Neural cell (in vitro differentiated cells): ENCODE data around the gene TCTN1. TPM values are rescaled to one million over a fixed set of nuclear protein-coding genes. Genes with fewer than 3 reads are reported as not detected.

Source experiments
- H2AFZ ChIP-seq: fragments of 200-600, 300-800 bp; sonication (generic), shearing (Covaris generic); 2 replicates; pipeline ENCODE4 v1.6.0; 2014; ENCODE audit warnings: low read depth, mild to moderate bottlenecking, antibody characterized with exemption, low read length, moderate library complexity
- H3F3A ChIP-seq: fragments of 200-600 bp; shearing (Covaris generic); 2 replicates; pipeline ENCODE4 v1.6.1; 2016; ENCODE audit warnings: mild to moderate bottlenecking, moderate library complexity, mixed read lengths, antibody characterized with exemption, low read length; ENCODE audit not compliant: insufficient read depth, poor library complexity, severe bottlenecking
- H3K27ac ChIP-seq: fragments of 200-600, 300-800 bp; sonication (generic), shearing (Covaris generic); 2 replicates; pipeline ENCODE4 v1.5.1; 2014; ENCODE audit warnings: mild to moderate bottlenecking, low read length, moderate library complexity
- H3K27me3 ChIP-seq: fragments of 300-800, 200-600 bp; sonication (generic), shearing (Covaris generic); 2 replicates; pipeline ENCODE4 v1.6.0; 2014; ENCODE audit warnings: mild to moderate bottlenecking, low read depth, low read length, moderate library complexity; ENCODE audit not compliant: insufficient read depth
- H3K36me3 ChIP-seq: fragments of 300-800, 200-600 bp; sonication (generic), shearing (Covaris generic); 2 replicates; pipeline ENCODE4 v1.5.1; 2014; ENCODE audit warnings: mild to moderate bottlenecking, antibody characterized with exemption, low read length, moderate library complexity; ENCODE audit not compliant: insufficient read depth
- H3K4me2 ChIP-seq: fragments of 300-800, 200-600 bp; sonication (generic), shearing (Covaris generic); 2 replicates; pipeline ENCODE4 v1.6.0; 2014; ENCODE audit warnings: mild to moderate bottlenecking, low read length
- H3K4me3 ChIP-seq: fragments of 300-800, 200-600 bp; sonication (generic), shearing (Covaris generic); 2 replicates; pipeline ENCODE4 v1.5.1; 2014; ENCODE audit warnings: mild to moderate bottlenecking, low read length, moderate library complexity
- H3K79me2 ChIP-seq: fragments of 200-600 bp; shearing (Covaris generic); replicated peaks from 2 replicates; pipeline ENCODE4 v1.6.0; 2014; ENCODE audit warnings: mild to moderate bottlenecking, low read length, moderate library complexity; ENCODE audit not compliant: insufficient read depth
- H3K9ac ChIP-seq: fragments of 300-800, 200-600 bp; sonication (generic), shearing (Covaris generic); 2 replicates; pipeline ENCODE4 v1.6.1; 2016; ENCODE audit warnings: mild to moderate bottlenecking, low read length, mixed read lengths
- H3K9me2 ChIP-seq: fragments of 200-600 bp; shearing (Covaris generic); 2 replicates; pipeline ENCODE4 v1.6.1; 2016; ENCODE audit warnings: mild to moderate bottlenecking, low read length, mixed read lengths; ENCODE audit not compliant: insufficient read depth
- H3K9me3 ChIP-seq: fragments of 200-600, 300-800 bp; sonication (generic), shearing (Covaris generic); 2 replicates; pipeline ENCODE4 v1.6.1; 2016; ENCODE audit warnings: mild to moderate bottlenecking, mixed run types, low read length, moderate library complexity, mixed read lengths
- H4K20me1 ChIP-seq: fragments of 200-600 bp; shearing (Covaris generic); 2 replicates; pipeline ENCODE4 v1.6.1; 2016; ENCODE audit warnings: mild to moderate bottlenecking, mixed run types; ENCODE audit not compliant: insufficient read depth
- EP300 ChIP-seq: fragments of 450-650 bp; conservative IDR thresholded peaks from 2 replicates; pipeline ENCODE4 v1.6.1; 2014; ENCODE audit warnings: antibody characterized with exemption, mild to moderate bottlenecking, moderate library complexity; ENCODE audit not compliant: poor library complexity, severe bottlenecking
- EZH2 ChIP-seq: fragments of 200-600, 300-800 bp; shearing (Covaris generic), sonication (generic); IDR thresholded peaks from 2 replicates; pipeline ENCODE4 v1.6.1; 2014; ENCODE audit warnings: antibody characterized with exemption, low read length, borderline replicate concordance, mild to moderate bottlenecking; ENCODE audit not compliant: insufficient read depth, poor library complexity, severe bottlenecking
- MXI1 ChIP-seq: fragments of 450-650 bp; conservative IDR thresholded peaks from 2 replicates; pipeline ENCODE4 v1.6.1; 2014; ENCODE audit warnings: antibody characterized with exemption, mild to moderate bottlenecking; ENCODE audit not compliant: poor library complexity, severe bottlenecking
- POLR2AphosphoS5 ChIP-seq: IDR thresholded peaks from 2 replicates; pipeline ENCODE4 v1.6.1; 2012
- RAD21 ChIP-seq: fragments of 450-650 bp; conservative IDR thresholded peaks from 2 replicates; pipeline ENCODE4 v1.6.1; 2014; ENCODE audit warnings: antibody characterized with exemption, mild to moderate bottlenecking, moderate library complexity
- REST ChIP-seq: IDR thresholded peaks from 2 replicates; pipeline ENCODE4 v1.6.1; 2012; ENCODE audit warnings: borderline replicate concordance
- SMC3 ChIP-seq: fragments of 450-650 bp; conservative IDR thresholded peaks from 2 replicates; pipeline ENCODE4 v1.6.1; 2014; ENCODE audit warnings: antibody characterized with exemption, mild to moderate bottlenecking, moderate library complexity; ENCODE audit not compliant: poor library complexity
- TAF1 ChIP-seq: IDR thresholded peaks from 2 replicates; pipeline ENCODE4 v1.6.1; 2012; ENCODE audit warnings: low read depth
- polyA minus RNA-seq: library from RNA; depleted of rRNA, polyadenylated mRNA; stranded (reverse); fragments of >200 nt; gene quantifications from 2 replicates; pipeline ENCODE4 v1.2.3, GENCODE V29; 2014
- polyA plus RNA-seq: library from polyadenylated mRNA; depleted of rRNA; stranded (reverse); fragments of >200 nt; gene quantifications from 2 replicates; pipeline ENCODE4 v1.2.3, GENCODE V29; 2014
- TF ChIP-seq, protein P1 (sequence below): fragments of 450-650 bp; IDR thresholded peaks from 2 replicates; pipeline ENCODE4 v1.5.1; 2014; ENCODE audit warnings: antibody characterized with exemption, mild to moderate bottlenecking, moderate library complexity; ENCODE audit not compliant: poor library complexity, severe bottlenecking

TCTN1 gene
- polyA plus RNA-seq (58.3 and 63.2 TPM in 2 replicates), polyA minus RNA-seq (36.3 and 48.5 TPM in 2 replicates)

- H3K9ac ChIP-seq, result peak within 1 kb of the TSS; percentile 76
- H3F3A ChIP-seq, result no peaks in the 10 kb centered on the region
- peaks cover 7% of the 10 kb centered on the region for H3K79me2 ChIP-seq
- peak within 1 kb of the TSS; percentile 96 for H2AFZ ChIP-seq
- H4K20me1 ChIP-seq, result no peaks in the 10 kb centered on the region
- H3K4me2 ChIP-seq, result peak within 1 kb of the TSS; percentile 71
- no peaks in the 10 kb centered on the region for H3K9me2 ChIP-seq
- no peaks in the 10 kb centered on the region for H3K9me3 ChIP-seq
- TF ChIP-seq REST, result peak; percentile 62
- TF ChIP-seq TAF1, result no peak
- peak; percentile 48 for TF ChIP-seq RAD21
- TF ChIP-seq, protein P1, sequence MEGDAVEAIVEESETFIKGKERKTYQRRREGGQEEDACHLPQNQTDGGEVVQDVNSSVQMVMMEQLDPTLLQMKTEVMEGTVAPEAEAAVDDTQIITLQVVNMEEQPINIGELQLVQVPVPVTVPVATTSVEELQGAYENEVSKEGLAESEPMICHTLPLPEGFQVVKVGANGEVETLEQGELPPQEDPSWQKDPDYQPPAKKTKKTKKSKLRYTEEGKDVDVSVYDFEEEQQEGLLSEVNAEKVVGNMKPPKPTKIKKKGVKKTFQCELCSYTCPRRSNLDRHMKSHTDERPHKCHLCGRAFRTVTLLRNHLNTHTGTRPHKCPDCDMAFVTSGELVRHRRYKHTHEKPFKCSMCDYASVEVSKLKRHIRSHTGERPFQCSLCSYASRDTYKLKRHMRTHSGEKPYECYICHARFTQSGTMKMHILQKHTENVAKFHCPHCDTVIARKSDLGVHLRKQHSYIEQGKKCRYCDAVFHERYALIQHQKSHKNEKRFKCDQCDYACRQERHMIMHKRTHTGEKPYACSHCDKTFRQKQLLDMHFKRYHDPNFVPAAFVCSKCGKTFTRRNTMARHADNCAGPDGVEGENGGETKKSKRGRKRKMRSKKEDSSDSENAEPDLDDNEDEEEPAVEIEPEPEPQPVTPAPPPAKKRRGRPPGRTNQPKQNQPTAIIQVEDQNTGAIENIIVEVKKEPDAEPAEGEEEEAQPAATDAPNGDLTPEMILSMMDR, result peak; percentile 49
- TF ChIP-seq POLR2AphosphoS5, result peak; percentile 81
- no peak for TF ChIP-seq EZH2
- peak; percentile 59 for TF ChIP-seq SMC3
- peak; percentile 64 for TF ChIP-seq EP300
- peak; percentile 91 for TF ChIP-seq MXI1
- no peaks in the 10 kb centered on the region for H3K36me3 ChIP-seq
- H3K4me3 ChIP-seq, result peak within 1 kb of the TSS; percentile 80
- no peaks in the 10 kb centered on the region for H3K27me3 ChIP-seq
- peak within 1 kb of the TSS; percentile 78 for H3K27ac ChIP-seq
Measured at GRCh38 chr12:110613771-110614684, at the start of gene TCTN1. TCTN1 (plus strand) TSS chr12:110614129; CDS start chr12:110614183, 54 bp downstream.

GRCh38 chr12:110564471-110564991 lies 49.4 kb upstream of the TCTN1 start:
- Histone ChIP-seq H3K79me2 (no peaks in the 10 kb centered on the region), H2AFZ (no peak overlapping the region), H4K20me1 (no peaks in the 10 kb centered on the region), H3K36me3 (no peaks in the 10 kb centered on the region), H3K4me2 (no peak overlapping the region), H3K4me3 (no peak overlapping the region), H3K27ac (no peak overlapping the region), H3F3A (no peaks in the 10 kb centered on the region), H3K9me2 (no peaks in the 10 kb centered on the region), H3K27me3 (no peaks in the 10 kb centered on the region), H3K9ac (no peak overlapping the region), H3K9me3 (no peaks in the 10 kb centered on the region)
- TF ChIP-seq EP300 (no peak), MXI1 (no peak), SMC3 (no peak), EZH2 (no peak), REST (no peak)
- TF ChIP-seq, protein P1, result no peak
